ENCODE results near the gene DDX1. TPM values are rescaled to one million over a fixed set of nuclear protein-coding genes. Genes with fewer than 3 reads are reported as not detected.

The DDX1 gene
- total and polyA plus RNA-seq, 2 donors (not counting 1 experiment from before 2014, with no cell fraction given): 54.3 to 176 TPM

GRCh38 chr2:15577071-15577735 is 14.5 kb upstream of the DDX1 start:
- DNase-seq (ENCODE audit: low read depth in 2 of 2): peak; percentile 65 to 86
- no peak overlapping the region for H3K9ac ChIP-seq (ENCODE audit: insufficient read depth, low read length)
- H3K27me3 ChIP-seq (ENCODE audit: control insufficient read depth, insufficient read depth, low read length): no peaks in the 10 kb centered on the region
- H3K4me3 ChIP-seq (replicated peaks in 1 of 4; ENCODE audit: control extremely low read depth in 1 of 4, insufficient read depth in 1 of 4, low read depth in 3 of 4, low read length in 4 of 4): no peak overlapping the region
- no peaks in the 10 kb centered on the region for H3K4me1 ChIP-seq (ENCODE audit: control insufficient read depth, extremely low read depth, insufficient read depth, low read length)
- H3K36me3 ChIP-seq (ENCODE audit: control insufficient read depth, insufficient read depth, low read length): no peaks in the 10 kb centered on the region
- no peaks in the 10 kb centered on the region for H3K79me2 ChIP-seq (ENCODE audit: control insufficient read depth, insufficient read depth, low read length)
- no peaks in the 10 kb centered on the region for H3K9me3 ChIP-seq (ENCODE audit: control insufficient read depth, insufficient read depth, low read depth, low read length)
- TF ChIP-seq CTCF (conservative IDR thresholded peaks at IDR 0.05 in 1 of 2, IDR thresholded peaks at IDR 0.05 in 1 of 2; ENCODE audit: low read depth in 1 of 2, low read length in 2 of 2) (peak; percentile 89 to 94), EZH2 (IDR thresholded peaks at IDR 0.05; ENCODE audit: low read length, missing control alignments) (no peak)
- no peak overlapping the region for H3K27ac ChIP-seq (ENCODE audit: insufficient read depth, low read length)
- H2AFZ ChIP-seq (ENCODE audit: low read length): no peak overlapping the region
- no peaks in the 10 kb centered on the region for H4K20me1 ChIP-seq (ENCODE audit: control insufficient read depth, extremely low read depth, insufficient read depth, low read length)
- H3K4me2 ChIP-seq (ENCODE audit: extremely low read depth, insufficient read depth, low read length): no peak overlapping the region

DNA sequence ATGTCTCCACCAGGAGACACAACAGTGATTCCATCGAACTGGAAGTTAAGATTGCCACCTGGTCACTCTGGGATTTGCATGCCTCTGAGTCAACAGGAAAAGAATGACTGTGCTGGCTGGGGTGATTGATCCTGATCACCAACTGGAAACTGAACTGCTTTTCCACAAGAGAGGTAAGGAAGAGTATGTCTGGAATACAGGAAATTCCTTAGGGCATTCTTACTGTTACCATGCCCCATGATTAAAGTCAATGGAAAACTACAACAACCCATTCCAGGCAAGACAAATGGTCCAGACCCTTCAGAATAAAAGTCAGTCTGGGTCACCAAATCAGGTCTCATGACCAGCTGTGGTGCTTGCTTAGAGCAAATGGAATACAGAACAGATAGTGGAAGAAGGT is 12.0 kb upstream of the DDX1 start:
- H3K9ac ChIP-seq (ENCODE audit: insufficient read depth, low read length): no peak overlapping the region
- H2AFZ ChIP-seq (ENCODE audit: low read length): no peak overlapping the region
- H3K27ac ChIP-seq (ENCODE audit: insufficient read depth, low read length): no peak overlapping the region
- H3K9me3 ChIP-seq (ENCODE audit: control insufficient read depth, insufficient read depth, low read depth, low read length): no peaks in the 10 kb centered on the region
- DNase-seq (ENCODE audit: low read depth in 2 of 2): peak in 1 of 2 donors; percentile 83
- no peak for TF ChIP-seq EZH2 (IDR thresholded peaks at IDR 0.05; ENCODE audit: low read length, missing control alignments)
- TF ChIP-seq CTCF (conservative IDR thresholded peaks at IDR 0.05 in 1 of 2, IDR thresholded peaks at IDR 0.05 in 1 of 2; ENCODE audit: low read depth in 1 of 2, low read length in 2 of 2): no peak
- no peaks in the 10 kb centered on the region for H3K36me3 ChIP-seq (ENCODE audit: control insufficient read depth, insufficient read depth, low read length)
- no peaks in the 10 kb centered on the region for H4K20me1 ChIP-seq (ENCODE audit: control insufficient read depth, extremely low read depth, insufficient read depth, low read length)
- H3K79me2 ChIP-seq (ENCODE audit: control insufficient read depth, insufficient read depth, low read length): no peaks in the 10 kb centered on the region
- no peak overlapping the region for H3K4me2 ChIP-seq (ENCODE audit: extremely low read depth, insufficient read depth, low read length)
- H3K4me1 ChIP-seq (ENCODE audit: control insufficient read depth, extremely low read depth, insufficient read depth, low read length): no peaks in the 10 kb centered on the region
- no peaks in the 10 kb centered on the region for H3K27me3 ChIP-seq (ENCODE audit: control insufficient read depth, insufficient read depth, low read length)
- H3K4me3 ChIP-seq (replicated peaks in 1 of 4; ENCODE audit: control extremely low read depth in 1 of 4, insufficient read depth in 1 of 4, low read depth in 3 of 4, low read length in 4 of 4): no peak overlapping the region

DNA sequence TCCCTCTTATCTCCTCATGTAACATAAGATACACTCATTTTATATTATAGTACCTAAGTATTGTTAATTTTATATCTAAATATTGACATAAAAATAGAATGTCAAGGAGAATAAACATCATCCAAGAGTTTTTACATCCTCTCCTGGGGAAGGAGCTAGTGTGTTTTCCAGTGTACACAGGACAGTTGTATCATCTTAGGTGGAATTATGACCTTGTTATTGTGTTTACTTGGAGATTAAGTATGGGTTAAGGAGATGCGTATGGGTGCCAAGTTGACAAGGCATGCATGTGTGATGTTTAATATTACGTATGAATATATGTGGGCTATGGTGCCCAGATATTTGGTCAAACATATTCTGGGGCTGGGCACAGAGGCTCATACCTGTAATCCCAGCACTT is 11.2 kb upstream of the DDX1 start:
- Histone ChIP-seq H3K27me3 (ENCODE audit: control insufficient read depth, insufficient read depth, low read length) (no peaks in the 10 kb centered on the region), H3K4me3 (replicated peaks in 1 of 4; ENCODE audit: control extremely low read depth in 1 of 4, insufficient read depth in 1 of 4, low read depth in 3 of 4, low read length in 4 of 4) (no peak overlapping the region), H3K36me3 (ENCODE audit: control insufficient read depth, insufficient read depth, low read length) (no peaks in the 10 kb centered on the region), H3K9ac (ENCODE audit: insufficient read depth, low read length) (no peak overlapping the region), H2AFZ (ENCODE audit: low read length) (no peak overlapping the region), H3K9me3 (ENCODE audit: control insufficient read depth, insufficient read depth, low read depth, low read length) (no peaks in the 10 kb centered on the region), H3K79me2 (ENCODE audit: control insufficient read depth, insufficient read depth, low read length) (no peaks in the 10 kb centered on the region), H4K20me1 (ENCODE audit: control insufficient read depth, extremely low read depth, insufficient read depth, low read length) (no peaks in the 10 kb centered on the region), H3K4me1 (ENCODE audit: control insufficient read depth, extremely low read depth, insufficient read depth, low read length) (no peaks in the 10 kb centered on the region), H3K4me2 (ENCODE audit: extremely low read depth, insufficient read depth, low read length) (no peak overlapping the region), H3K27ac (ENCODE audit: insufficient read depth, low read length) (no peak overlapping the region)
- no peak for DNase-seq (ENCODE audit: low read depth in 2 of 2)
- TF ChIP-seq EZH2 (IDR thresholded peaks at IDR 0.05; ENCODE audit: low read length, missing control alignments): no peak
- no peak for TF ChIP-seq CTCF (conservative IDR thresholded peaks at IDR 0.05 in 1 of 2, IDR thresholded peaks at IDR 0.05 in 1 of 2; ENCODE audit: low read depth in 1 of 2, low read length in 2 of 2)
